ENCODE results near the gene IER5. TPM values are rescaled to one million over a fixed set of nuclear protein-coding genes. Genes with fewer than 3 reads are reported as not detected.
A peak's percentile ranks its signal among the peaks of the same experiment; 100 is the strongest.

The IER5 gene
- polyA plus RNA-seq, 1 donor from 2014 or later: 8.4 TPM

DNA sequence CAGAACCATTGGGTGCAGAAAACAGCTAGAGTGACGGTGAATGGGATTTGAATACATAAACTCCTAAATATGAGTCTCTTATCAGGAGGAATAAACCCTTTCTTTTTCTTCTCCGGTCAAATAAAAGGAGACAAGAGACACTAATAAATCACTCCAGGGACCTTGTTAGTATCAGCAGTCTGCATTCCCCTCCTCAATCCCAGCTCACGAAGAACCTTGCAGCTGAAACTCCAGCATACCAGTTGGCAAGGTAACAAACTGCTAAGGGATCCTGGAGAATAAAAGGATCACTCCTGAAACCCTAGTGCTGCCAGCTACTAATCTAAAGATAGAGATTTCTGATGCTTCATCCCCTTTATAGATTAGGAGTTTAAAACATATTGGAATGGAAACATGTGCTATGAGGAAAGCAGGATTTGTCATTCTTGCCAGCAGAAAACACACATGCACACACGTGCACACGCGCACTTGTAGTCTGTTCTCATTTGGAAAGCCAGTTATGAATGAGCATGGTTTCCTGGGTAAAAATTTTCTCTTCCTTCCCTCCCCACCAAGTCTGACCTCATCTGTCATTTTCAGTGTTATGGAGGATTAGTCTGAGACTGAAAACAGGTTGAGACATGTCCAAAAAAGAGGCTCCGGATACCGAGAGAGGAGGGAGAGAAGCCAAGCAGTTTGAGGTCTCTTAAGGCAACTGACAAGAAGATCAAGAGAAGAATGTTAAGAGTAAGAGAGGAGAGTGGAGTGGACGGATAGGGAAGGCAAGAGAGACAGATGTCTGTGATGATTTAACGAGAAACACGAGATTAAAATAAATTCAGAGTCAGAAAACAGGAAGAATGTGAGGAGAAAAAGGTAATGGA is 10.9 kb downstream of the IER5 start:
- Histone ChIP-seq H3K79me2 (replicated peaks; ENCODE audit: insufficient read depth, low read length) (peaks cover 7% of the 10 kb centered on the region), H3K9me3 (ENCODE audit: low read length) (no peaks in the 10 kb centered on the region), H3K9ac (ENCODE audit: low read length) (peak overlapping the region; percentile 51), H3K9me2 (ENCODE audit: insufficient read depth, low read length) (no peaks in the 10 kb centered on the region), H3K27ac (ENCODE audit: low read length) (peak overlapping the region; percentile 85), H3K27me3 (ENCODE audit: insufficient read depth, low read depth, low read length) (no peaks in the 10 kb centered on the region), H4K20me1 (ENCODE audit: insufficient read depth) (no peaks in the 10 kb centered on the region), H3F3A (ENCODE audit: insufficient read depth, low read length, poor library complexity, severe bottlenecking) (peaks cover 12% of the 10 kb centered on the region), H3K4me3 (ENCODE audit: low read length) (peak overlapping the region; percentile 47), H3K36me3 (ENCODE audit: insufficient read depth, low read length) (no peaks in the 10 kb centered on the region), H2AFZ (ENCODE audit: low read depth, low read length) (no peak overlapping the region), H3K4me2 (ENCODE audit: low read length) (peak overlapping the region; percentile 54)
- TF ChIP-seq SMC3 (conservative IDR thresholded peaks at IDR 0.05; ENCODE audit: poor library complexity) (peak; percentile 21), EZH2 (IDR thresholded peaks at IDR 0.05; ENCODE audit: borderline replicate concordance, insufficient read depth, low read length, poor library complexity, severe bottlenecking) (no peak), RAD21 (conservative IDR thresholded peaks at IDR 0.05) (no peak), TAF1 (IDR thresholded peaks at IDR 0.05; ENCODE audit: low read depth) (no peak), POLR2AphosphoS5 (IDR thresholded peaks at IDR 0.05) (peak; percentile 60), EP300 (conservative IDR thresholded peaks at IDR 0.05; ENCODE audit: poor library complexity, severe bottlenecking) (peak; percentile 47), MXI1 (conservative IDR thresholded peaks at IDR 0.05; ENCODE audit: poor library complexity, severe bottlenecking) (no peak)
- TF ChIP-seq, protein P1, sequence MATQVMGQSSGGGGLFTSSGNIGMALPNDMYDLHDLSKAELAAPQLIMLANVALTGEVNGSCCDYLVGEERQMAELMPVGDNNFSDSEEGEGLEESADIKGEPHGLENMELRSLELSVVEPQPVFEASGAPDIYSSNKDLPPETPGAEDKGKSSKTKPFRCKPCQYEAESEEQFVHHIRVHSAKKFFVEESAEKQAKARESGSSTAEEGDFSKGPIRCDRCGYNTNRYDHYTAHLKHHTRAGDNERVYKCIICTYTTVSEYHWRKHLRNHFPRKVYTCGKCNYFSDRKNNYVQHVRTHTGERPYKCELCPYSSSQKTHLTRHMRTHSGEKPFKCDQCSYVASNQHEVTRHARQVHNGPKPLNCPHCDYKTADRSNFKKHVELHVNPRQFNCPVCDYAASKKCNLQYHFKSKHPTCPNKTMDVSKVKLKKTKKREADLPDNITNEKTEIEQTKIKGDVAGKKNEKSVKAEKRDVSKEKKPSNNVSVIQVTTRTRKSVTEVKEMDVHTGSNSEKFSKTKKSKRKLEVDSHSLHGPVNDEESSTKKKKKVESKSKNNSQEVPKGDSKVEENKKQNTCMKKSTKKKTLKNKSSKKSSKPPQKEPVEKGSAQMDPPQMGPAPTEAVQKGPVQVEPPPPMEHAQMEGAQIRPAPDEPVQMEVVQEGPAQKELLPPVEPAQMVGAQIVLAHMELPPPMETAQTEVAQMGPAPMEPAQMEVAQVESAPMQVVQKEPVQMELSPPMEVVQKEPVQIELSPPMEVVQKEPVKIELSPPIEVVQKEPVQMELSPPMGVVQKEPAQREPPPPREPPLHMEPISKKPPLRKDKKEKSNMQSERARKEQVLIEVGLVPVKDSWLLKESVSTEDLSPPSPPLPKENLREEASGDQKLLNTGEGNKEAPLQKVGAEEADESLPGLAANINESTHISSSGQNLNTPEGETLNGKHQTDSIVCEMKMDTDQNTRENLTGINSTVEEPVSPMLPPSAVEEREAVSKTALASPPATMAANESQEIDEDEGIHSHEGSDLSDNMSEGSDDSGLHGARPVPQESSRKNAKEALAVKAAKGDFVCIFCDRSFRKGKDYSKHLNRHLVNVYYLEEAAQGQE (IDR thresholded peaks at IDR 0.05; ENCODE audit: borderline replicate concordance): peak; percentile 95
- TF ChIP-seq, protein P2, sequence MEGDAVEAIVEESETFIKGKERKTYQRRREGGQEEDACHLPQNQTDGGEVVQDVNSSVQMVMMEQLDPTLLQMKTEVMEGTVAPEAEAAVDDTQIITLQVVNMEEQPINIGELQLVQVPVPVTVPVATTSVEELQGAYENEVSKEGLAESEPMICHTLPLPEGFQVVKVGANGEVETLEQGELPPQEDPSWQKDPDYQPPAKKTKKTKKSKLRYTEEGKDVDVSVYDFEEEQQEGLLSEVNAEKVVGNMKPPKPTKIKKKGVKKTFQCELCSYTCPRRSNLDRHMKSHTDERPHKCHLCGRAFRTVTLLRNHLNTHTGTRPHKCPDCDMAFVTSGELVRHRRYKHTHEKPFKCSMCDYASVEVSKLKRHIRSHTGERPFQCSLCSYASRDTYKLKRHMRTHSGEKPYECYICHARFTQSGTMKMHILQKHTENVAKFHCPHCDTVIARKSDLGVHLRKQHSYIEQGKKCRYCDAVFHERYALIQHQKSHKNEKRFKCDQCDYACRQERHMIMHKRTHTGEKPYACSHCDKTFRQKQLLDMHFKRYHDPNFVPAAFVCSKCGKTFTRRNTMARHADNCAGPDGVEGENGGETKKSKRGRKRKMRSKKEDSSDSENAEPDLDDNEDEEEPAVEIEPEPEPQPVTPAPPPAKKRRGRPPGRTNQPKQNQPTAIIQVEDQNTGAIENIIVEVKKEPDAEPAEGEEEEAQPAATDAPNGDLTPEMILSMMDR (IDR thresholded peaks at IDR 0.05; ENCODE audit: poor library complexity, severe bottlenecking): no peak

DNA sequence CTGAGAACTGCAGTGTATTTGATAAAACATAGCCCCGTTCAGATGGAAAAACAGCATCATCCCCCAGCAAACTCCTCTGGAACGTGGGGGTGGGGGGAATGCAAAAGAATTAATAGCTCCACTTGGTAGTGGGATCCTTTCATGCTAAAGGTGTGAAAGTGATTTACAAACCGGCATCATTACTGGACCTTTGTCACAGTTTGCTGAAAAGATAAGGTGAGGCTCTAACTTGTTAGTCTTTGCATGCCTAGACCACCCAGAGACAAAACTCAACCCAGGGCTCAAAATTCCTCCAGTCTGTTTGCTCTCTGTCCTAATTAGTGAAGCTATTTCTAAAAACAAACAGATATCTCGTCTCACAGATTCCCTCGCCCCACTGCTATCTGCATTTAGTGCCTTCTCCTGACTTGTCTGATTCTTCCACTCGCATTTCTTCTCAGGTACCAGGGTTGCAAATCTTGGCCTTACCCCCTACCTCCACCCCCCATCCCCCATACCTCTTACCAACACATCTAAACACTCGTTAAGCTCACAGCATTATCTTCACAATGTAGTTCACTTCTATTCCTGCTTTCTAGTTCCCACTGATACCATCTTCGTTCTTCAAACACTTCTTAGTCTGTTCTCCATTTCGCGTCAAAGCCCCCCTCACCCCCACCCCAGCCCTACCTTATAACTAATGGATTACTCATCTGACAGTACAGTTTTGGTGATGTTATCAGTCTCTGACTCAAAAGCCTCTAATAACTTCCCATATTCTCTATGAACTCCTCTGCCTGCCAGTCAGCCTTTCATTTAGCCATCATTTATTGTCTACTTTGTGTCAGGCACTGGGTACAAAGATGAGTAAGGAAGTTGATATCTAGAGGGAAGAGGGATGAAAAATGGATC is 11.8 kb downstream of the IER5 start:
- Histone ChIP-seq H3K4me2 (ENCODE audit: low read length) (peak overlapping the region; percentile 54), H3K9me3 (ENCODE audit: low read length) (no peaks in the 10 kb centered on the region), H3K9me2 (ENCODE audit: insufficient read depth, low read length) (no peaks in the 10 kb centered on the region), H3F3A (ENCODE audit: insufficient read depth, low read length, poor library complexity, severe bottlenecking) (peaks cover 14% of the 10 kb centered on the region), H3K27me3 (ENCODE audit: insufficient read depth, low read depth, low read length) (no peaks in the 10 kb centered on the region), H3K79me2 (replicated peaks; ENCODE audit: insufficient read depth, low read length) (peaks cover 7% of the 10 kb centered on the region), H3K27ac (ENCODE audit: low read length) (peak overlapping the region; percentile 85), H4K20me1 (ENCODE audit: insufficient read depth) (no peaks in the 10 kb centered on the region), H3K9ac (ENCODE audit: low read length) (peak overlapping the region; percentile 51), H3K4me3 (ENCODE audit: low read length) (peak overlapping the region; percentile 47), H3K36me3 (ENCODE audit: insufficient read depth, low read length) (no peaks in the 10 kb centered on the region), H2AFZ (ENCODE audit: low read depth, low read length) (no peak overlapping the region)
- TF ChIP-seq, protein P2 (IDR thresholded peaks at IDR 0.05; ENCODE audit: poor library complexity, severe bottlenecking): no peak
- no peak for TF ChIP-seq RAD21 (conservative IDR thresholded peaks at IDR 0.05)
- TF ChIP-seq, protein P1 (IDR thresholded peaks at IDR 0.05; ENCODE audit: borderline replicate concordance): no peak
- TF ChIP-seq EP300 (conservative IDR thresholded peaks at IDR 0.05; ENCODE audit: poor library complexity, severe bottlenecking): no peak
- no peak for TF ChIP-seq SMC3 (conservative IDR thresholded peaks at IDR 0.05; ENCODE audit: poor library complexity)
- no peak for TF ChIP-seq MXI1 (conservative IDR thresholded peaks at IDR 0.05; ENCODE audit: poor library complexity, severe bottlenecking)
- TF ChIP-seq POLR2AphosphoS5 (IDR thresholded peaks at IDR 0.05): no peak
- no peak for TF ChIP-seq EZH2 (IDR thresholded peaks at IDR 0.05; ENCODE audit: borderline replicate concordance, insufficient read depth, low read length, poor library complexity, severe bottlenecking)
- TF ChIP-seq TAF1 (IDR thresholded peaks at IDR 0.05; ENCODE audit: low read depth): no peak
